HG03565 (cell line): ENCODE measurements around the gene TLN1.

Experiments used
- ATAC-seq: cut with Tn5 transposase; IDR thresholded peaks from one replicate; pipeline ENCODE4 v1.9.1; 2021; ENCODE audit warnings: mild to moderate bottlenecking, moderate library complexity; ENCODE audit not compliant: unreplicated experiment

TLN1 gene

DNA sequence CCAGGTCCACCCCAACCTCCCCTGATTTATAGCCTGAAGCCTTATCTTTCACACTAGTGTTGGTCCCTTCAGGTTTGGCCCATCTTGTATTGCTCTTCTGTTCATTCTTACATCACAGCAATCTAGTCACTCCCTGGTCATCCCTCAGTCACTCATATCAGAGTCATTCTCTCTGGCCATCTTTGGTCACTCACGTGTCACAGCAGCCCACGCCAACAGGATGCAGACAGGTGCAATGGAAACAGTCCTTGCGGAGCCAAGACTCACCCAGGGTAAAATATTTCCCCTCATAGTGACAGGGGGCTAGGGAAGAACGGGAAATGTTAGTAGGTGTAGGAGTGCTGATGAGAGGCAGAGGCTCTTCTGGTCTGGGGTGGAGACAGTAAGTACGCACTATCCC is 21.5 kb upstream of the TLN1 start:
- ATAC-seq = no peak

DNA sequence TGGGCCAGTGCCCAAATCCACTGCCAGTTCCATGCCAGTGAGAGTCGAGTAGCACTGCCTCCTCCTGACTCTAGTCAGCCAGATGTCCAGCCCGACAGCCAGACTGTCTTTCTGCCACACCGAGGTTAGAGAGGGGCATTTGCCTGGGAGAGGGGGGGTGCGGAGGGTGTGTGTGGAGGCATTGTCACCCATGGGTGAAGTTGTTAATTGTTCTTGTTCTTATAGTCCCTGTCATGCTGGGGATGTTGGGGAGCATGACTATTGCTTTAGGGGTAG is 18.2 kb upstream of the TLN1 start:
- ATAC-seq = no peak

DNA sequence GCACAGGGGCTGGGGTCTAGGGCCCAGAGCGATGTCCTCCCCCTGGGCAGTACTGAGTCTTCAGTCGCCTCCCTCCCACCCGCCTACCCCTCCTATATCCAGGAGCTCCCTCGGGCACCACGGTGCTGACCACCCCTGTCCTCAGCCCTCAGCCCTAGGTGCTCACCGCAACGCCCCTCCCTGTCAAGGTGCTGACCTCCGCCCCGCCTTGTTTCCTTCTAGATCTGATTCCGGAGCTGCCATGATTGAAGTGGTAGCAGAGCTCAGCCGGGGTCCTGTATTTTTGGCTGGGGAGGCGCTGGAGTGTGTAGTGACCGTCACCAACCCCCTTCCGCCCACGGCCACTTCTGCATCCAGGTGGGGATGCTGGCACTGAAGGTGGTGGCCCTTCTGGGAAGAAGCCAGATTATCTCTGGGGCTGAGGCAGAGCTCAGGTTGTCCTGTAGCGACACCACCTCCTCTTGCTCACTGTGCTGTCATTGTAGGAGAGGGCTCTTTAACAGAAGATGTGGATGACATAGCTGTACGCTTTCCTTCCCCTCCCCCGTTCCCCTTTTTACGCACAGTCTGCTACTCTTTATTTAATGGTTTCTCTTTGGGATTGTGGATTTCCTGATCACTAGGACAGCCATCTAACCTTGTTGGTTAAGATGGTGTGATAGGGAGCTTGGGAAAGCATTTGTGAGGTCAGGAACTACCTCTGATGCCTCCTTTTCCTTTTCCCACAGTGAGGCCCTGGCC is 17.7 kb upstream of the TLN1 start:
- peak; percentile 17 for ATAC-seq

DNA sequence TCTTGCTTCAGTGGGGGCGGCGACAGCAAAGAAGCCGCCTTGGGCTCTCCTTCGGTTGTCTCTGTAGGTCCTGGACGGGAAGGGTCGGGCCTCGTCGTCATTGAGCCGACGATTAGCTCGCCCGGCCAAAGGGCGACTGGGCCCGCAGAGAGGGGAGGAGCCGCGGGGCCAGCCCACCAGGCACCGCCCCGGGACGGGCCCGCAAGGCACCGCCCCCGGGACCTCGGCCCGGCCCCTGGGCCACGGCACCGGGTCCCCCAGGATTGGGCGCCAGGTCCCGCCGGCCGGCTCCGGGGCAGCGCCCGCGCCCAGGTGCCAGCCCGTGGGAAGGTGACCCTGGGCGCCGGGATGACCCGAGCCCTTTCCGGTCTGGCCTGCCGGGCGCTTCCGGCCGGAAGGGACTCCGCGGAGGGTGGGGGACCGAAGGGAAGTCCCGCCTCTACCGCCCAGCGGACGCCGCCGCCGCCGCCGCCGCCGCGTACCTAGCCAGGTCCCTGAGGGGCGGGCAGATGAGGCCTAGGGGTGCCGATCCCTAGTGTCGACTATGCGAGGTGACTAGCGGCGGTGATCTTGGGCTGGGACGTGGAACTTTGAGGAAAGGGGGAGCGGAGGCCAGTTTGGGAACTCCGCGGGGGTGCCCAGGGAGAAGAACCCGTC is 17.0 kb upstream of the TLN1 start, which contains the start of the genes GBA2 and RGP1:
TSS of gene GBA2 (minus strand) at position 371 of the 657 bp plus-strand sequence. CDS start 524 bp downstream, outside the sequence.
TSS of gene RGP1 (plus strand) at position 430 of the 657 bp plus-strand sequence. CDS start 469 bp downstream, outside the sequence.
- peak; percentile 58 for ATAC-seq

DNA sequence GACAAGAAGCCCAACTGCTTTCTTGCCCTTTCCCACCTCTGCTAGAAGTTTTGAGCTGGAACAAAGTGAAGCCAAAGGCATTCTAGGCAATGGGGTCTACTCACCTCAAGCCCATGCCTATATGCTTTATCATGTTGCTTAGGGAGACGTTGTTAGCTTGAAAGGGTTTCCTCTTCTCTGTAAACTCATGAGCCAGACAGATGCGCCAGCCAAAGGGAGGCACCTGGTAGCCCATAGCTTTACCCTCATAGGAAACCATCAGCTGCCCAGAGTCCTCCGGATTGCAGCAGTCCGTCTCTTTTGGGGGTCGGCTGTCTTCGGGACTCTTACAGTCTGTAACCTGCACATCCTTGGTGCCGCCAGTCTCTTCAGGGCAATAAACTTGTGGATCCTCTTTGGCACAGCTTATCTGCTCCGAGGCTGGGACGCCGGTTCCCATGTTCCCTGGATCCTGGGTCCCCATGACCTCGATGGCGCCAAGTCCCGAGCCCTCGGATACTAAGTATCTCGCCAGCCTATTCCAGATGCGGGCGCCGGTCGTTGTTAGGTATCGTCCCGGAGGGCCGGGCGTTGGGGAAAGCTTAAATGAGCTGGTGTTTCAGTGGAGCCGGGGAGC is 16.4 kb upstream of the TLN1 start:
- ATAC-seq = no peak

DNA sequence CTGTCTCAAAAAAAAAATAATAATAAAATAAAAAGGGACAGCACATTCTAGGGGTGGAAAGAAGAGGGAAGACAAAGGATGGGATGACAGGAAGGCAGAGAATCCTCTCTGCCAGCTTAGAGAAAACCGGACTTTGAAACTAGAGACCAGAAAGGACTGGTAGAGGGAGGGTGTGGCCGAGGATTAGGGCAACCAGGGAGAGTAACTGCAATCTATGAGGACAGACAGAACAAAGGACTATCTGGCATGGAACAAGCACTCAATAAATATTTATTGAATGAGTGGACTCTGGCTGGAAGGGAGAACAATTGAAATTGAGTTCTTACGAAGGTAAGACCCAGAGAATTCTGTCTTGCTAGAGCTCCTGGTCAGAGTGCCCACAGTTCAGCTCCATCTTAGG is 14.6 kb upstream of the TLN1 start:
- no peak for ATAC-seq

GRCh38 chr9:35745569-35745968 is 13.6 kb upstream of the TLN1 start:
- ATAC-seq = no peak

DNA sequence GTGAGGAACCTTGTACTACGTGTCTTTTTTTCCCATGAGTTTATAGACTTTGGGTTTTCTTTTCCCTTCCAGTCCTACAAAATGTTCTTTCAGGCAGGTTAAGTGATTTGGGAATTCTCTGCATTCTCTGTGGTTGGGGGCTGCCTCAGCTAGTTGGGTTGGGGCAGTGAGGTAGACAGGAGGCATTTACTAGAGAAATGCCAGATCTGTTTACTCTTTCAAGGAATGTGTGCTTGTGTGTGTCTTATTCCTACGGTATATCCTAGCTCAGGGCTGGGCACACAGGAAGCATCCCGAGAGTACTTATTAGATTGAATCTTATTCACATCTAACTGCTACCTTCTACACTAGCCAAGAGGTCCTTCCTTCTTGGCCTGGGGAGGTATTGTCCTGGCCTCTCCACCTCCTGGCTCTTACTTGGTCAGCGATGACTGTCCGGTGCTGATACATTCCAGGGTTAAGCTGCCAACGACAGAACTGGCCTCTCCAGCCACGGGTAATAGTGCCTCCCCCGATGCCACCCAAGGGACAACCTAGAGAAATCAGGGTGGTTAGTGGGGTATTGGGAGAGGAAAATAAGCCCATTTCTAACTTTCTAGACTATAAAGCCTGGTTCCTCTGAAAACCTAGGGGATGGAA is 12.0 kb upstream of the TLN1 start:
- ATAC-seq = no peak

DNA sequence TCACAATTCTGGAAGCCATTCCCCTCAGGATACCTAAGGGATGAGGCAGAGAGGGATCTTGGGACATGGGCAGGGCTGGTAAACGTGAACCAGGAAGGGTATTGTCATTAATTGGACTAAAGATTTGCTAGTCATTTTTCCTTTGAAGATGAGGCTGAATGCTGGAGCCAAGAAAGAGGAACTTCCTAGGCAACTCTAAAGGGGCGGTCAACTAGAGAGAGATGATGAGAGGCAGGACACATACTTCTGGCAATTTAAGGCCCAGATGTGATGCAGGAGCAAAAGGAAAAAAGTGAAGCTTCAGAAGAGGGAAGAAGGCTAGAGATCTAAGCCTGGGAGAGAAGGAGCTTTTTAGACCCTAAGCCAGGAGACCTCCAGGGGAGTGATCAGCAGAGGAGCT is 11.5 kb upstream of the TLN1 start:
- no peak for ATAC-seq

- ATAC-seq = no peak
Measured at GRCh38 chr9:35741740-35742139, 9.7 kb upstream of the TLN1 start.

- ATAC-seq = no peak
Measured at GRCh38 chr9:35740243-35740642, 8.2 kb upstream of the TLN1 start.

DNA sequence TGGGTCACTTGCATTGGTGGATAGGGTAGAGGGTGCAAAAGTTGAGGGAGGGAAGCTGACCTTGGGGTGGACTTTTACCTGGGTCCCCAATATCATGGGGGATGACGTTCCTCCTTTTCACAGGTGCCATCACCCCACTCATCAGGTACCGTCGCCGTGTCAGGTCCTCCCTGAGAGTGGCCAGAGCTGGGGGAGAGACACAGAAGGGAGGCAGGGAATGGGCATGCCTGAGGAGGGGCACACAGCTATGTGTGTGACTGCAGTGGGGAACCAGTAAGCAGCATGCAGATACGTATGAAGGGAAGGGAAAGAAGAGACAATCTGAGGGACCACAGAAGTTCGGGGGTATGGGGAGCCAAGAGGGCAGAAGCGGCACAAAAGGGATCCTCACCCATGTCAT is 6.9 kb upstream of the TLN1 start:
- ATAC-seq = no peak

DNA sequence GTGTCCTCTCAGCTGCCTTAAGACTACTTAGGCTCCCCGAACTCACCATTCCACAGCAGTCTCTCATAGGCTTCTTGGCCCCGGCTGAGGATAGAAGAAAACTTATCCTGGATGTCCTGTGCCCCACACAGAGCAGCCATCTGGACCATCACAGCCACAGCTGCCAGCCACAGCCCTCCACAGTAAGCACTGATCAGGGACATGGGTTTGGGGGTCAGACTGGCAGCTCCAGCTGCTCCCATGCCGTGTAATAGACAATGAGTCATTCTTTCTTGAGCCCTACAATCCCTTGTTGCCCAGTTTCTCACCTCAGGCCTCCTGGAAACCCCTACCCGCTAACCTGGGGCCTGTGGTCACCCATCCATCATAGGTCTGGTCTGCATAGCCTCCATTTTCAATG is 6.2 kb upstream of the TLN1 start:
- ATAC-seq = no peak

DNA sequence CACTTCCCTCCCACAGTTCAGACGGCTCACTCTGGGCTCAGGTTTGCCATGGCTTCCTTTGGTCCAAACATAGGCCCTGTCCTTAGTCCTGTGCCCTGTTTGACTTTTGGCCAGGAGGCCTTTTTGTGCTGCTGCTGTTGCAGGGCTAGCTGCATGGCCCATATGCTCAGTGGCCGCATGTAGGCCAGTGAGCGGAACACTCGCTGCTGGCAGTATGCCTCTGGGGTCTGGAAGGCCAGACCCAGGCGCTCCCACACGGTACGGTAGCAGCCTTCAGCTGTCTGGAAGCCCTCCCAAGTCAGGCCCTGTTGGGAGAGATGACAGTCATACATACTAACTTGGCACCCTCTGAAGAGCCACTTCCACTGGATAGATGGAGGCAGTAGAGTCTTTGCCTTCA is 5.1 kb upstream of the TLN1 start:
- no peak for ATAC-seq

GRCh38 chr9:35736201-35736633 is 4.2 kb upstream of the TLN1 start:
- ATAC-seq = no peak

DNA sequence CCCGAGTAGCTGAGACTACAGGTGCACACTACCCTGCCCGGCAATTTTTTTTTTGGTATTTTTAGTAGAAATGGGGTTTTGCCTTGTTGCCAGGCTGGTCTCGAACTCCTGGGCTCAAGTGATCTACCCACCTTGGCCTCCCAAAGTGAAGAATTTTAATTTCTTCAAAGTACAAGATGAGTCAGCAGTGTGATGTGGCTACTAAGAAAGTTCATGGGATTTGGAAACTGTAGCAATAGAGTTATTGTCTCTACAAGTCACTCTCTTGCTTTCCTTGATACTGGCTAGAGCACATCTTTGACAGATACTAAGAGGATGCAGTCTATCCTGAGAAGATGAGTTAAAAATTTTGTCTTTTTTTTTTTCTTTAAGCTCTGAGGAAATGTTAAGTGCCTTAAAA is 2.1 kb upstream of the TLN1 start:
- no peak for ATAC-seq

GRCh38 chr9:35732800-35733541 is 976 bp upstream of the TLN1 start:
- ATAC-seq = no peak

- ATAC-seq = no peak
Measured at GRCh38 chr9:35731415-35732184, 395 bp downstream of the TLN1 start.

GRCh38 chr9:35730486-35730854 is 1.5 kb downstream of the TLN1 start:
- ATAC-seq = no peak

DNA sequence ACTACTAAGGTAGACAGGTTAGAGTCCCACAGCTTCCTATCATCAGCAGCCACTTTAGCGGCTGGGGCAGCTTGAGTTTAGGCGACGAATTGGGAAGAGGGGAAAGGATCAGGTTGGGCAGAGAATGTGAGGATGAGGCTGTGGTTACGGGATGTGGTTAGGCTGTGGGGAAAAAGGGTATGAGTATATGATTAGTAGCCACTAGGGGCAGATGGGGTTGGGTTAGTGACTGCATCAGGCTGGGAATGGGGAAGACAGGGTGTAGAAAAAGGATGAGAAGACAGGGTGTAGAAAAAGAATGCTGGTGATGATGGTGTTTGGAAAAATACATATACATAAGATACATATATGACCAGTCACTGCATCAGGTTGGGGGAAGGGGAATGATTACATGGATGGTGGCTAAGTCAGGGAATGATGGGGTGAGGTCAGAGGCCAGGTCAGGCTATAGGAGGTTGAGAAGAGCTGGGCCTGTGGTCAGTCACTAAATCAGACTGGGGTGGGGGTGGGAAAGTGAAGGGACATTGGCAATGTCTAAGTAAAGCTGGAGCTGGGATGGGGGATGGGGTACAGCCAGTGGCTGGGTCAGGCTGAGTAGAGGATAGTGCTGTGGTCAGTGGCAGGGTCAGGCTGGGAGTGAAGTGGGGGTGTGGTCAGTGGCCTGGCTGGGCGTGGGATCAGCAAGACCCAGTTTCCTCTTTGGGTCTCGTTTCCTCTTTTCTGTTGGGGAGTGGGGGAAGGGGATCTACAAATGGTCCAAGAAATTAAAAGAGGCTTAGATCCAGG is 2.1 kb downstream of the TLN1 start:
- ATAC-seq = no peak
